ENCODE results near the gene SETD4. TPM values are rescaled to one million over a fixed set of nuclear protein-coding genes. Genes with fewer than 3 reads are reported as not detected.

Gene SETD4
- total RNA-seq, 4 donors from 2014 or later = 16.8 to 23.2 (median 21.2) TPM

DNA sequence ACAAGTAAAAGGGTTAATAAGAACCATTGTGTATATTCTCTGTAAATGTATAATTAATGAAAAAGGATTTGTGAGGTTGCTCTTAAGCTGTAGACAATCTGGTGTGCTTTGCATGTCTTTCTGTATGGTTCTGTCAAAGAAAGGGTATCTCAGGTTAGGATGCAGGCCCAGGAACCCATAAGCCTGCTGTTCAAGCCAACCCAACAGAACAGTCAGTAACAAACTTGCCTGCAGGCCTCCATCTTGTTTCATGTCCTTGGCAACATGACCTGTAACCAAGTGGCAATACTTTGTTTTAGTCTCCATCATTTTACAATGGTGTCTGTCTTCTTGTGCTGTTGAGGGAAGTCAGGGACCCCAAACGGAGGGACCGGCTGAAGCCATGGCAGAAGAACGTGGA is 38.7 kb upstream of the SETD4 start:
- TF ChIP-seq CTCF (IDR thresholded peaks at IDR 0.05; ENCODE audit: low read depth) = no peak

- TF ChIP-seq CTCF (IDR thresholded peaks at IDR 0.05; ENCODE audit: low read depth) = no peak
These were observed 37.8 kb upstream of the SETD4 start for GRCh38 chr21:36098182-36098532.

DNA sequence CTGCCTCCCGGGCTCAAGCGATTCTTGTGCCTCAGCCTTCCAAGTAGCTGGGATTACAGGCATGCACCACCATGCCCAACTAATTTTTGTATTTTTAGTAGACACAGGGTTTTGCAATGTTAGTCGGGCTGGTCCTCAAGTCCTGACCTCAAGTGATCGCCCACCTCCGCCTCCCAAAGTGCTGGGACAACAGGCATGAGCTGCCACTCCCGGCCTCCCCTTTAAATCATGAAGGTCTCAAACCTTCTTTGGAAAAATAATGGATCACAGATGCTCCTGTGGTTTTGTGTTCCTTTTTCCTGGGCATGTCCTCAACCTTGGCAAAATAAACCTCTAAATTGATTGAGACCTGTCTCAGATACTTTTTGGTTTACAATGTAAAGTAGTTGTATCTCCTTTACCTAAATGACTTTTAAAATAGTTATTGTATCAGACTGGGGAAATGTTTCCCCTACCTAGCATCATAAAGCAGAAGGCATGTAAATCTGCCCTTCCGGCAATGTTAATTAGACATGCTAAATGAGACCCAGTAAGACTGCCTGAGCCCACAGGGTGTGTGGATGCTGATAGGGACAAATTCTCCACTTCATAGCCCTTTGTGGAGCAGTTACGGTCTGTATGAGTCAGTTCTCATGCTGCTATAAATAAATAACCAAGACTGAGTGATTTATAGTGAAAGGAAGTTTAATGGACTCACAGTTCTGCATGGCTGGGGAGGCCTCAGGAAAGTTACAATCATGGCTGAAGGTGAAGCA is 37.3 kb upstream of the SETD4 start:
- TF ChIP-seq CTCF (IDR thresholded peaks at IDR 0.05; ENCODE audit: low read depth) = no peak

GRCh38 chr21:36096398-36097290 is 36.3 kb upstream of the SETD4 start:
- TF ChIP-seq CTCF (IDR thresholded peaks at IDR 0.05; ENCODE audit: low read depth) = no peak

- no peak for TF ChIP-seq CTCF (IDR thresholded peaks at IDR 0.05; ENCODE audit: low read depth)
These were observed 33.2 kb upstream of the SETD4 start for GRCh38 chr21:36093512-36093911.

- no peak for TF ChIP-seq CTCF (IDR thresholded peaks at IDR 0.05; ENCODE audit: low read depth)
These were observed 32.4 kb upstream of the SETD4 start for GRCh38 chr21:36092681-36093080.

DNA sequence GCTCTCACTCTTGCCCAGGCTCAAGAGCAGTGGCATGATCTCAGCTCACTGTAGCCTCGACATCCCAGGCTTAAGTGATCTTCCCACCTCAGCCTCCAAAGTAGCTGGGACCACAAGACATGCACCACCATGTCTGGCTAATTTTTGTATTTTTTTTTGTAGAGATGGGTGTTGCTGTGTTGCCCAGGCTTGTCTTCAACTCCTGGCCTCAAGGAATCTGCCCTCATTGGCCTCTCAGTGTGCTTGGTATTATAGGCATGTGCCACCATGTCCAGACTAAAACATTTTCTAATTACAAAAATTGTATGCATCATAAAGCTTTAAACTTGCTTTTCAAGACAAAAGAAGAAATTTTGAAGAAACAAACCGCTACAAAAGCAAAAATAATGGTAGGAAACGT is 29.6 kb upstream of the SETD4 start:
- TF ChIP-seq CTCF (IDR thresholded peaks at IDR 0.05; ENCODE audit: low read depth) = no peak

Measured in subcutaneous adipose tissue (tissue), 4 donors.